Measurements from ENCODE around the gene IL4R.

DNA sequence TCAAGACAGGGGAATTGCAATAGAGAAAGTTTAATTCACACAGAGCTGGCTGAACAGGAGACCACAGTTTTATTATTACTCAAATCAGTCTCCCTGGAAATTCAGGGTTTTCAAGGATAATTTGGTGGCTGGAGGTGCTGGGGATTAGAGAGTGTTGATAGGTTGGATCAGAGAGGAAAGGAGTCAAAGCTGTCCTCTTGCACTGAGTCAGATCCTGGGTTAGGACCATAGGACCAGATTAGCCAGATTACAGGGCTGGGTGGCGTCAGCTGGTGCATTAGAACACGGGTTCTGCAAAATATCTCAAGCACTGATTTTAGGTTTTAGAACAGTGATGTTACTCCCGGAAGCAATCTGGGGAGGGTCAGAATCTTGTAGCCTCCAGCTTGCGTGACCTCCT is 43.4 kb upstream of the IL4R start:
- TF ChIP-seq POLR2AphosphoS5 (IDR thresholded peaks at IDR 0.05) (no peak), EP300 (IDR thresholded peaks at IDR 0.05) (no peak)
- TF ChIP-seq, protein P1, sequence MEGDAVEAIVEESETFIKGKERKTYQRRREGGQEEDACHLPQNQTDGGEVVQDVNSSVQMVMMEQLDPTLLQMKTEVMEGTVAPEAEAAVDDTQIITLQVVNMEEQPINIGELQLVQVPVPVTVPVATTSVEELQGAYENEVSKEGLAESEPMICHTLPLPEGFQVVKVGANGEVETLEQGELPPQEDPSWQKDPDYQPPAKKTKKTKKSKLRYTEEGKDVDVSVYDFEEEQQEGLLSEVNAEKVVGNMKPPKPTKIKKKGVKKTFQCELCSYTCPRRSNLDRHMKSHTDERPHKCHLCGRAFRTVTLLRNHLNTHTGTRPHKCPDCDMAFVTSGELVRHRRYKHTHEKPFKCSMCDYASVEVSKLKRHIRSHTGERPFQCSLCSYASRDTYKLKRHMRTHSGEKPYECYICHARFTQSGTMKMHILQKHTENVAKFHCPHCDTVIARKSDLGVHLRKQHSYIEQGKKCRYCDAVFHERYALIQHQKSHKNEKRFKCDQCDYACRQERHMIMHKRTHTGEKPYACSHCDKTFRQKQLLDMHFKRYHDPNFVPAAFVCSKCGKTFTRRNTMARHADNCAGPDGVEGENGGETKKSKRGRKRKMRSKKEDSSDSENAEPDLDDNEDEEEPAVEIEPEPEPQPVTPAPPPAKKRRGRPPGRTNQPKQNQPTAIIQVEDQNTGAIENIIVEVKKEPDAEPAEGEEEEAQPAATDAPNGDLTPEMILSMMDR (IDR thresholded peaks at IDR 0.05): no peak
